ENCODE measurements around the gene HOXB2.

DNA sequence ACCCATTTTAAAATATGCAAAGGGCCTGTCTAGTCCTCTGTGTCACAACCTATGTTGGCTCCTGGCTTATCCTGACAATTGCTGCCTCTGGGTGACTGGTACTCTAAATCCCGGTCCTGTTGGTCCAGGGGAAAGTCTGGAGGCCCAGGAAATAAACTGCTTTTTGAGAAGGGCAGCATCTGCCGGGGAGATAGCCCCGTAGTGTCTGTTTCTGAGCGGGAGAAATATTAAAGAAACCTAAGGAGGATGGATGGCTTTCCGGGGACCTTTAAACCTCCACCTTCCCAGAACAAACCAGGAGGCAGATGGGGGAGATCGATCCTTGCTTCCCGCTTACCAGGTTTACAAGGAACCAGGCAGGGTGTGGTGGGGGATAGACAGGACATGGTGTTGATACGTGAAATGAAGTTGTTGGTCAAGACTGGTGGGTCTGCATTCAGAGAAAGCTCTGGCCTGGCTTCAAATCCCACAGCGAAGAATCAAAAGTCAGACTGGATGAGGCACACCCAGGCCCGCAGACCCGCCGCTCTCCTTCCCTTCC lies 3.8 kb downstream of the HOXB2 start:
- no peak for TF ChIP-seq POLR2A (IDR thresholded peaks at IDR 0.05; ENCODE audit: low read depth, low read length)
- TF ChIP-seq POLR2AphosphoS5 (IDR thresholded peaks at IDR 0.05; ENCODE audit: low read depth, low read length), result no peak
- peak; percentile 14; the same call in 1 of the 2 replicates for TF ChIP-seq POU2F2 (IDR thresholded peaks at IDR 0.05; ENCODE audit: low read depth, low read length)
- no peak for TF ChIP-seq PAX5 (IDR thresholded peaks at IDR 0.05; ENCODE audit: insufficient read depth, low read length, severe bottlenecking)
